ENCODE results near the gene HPCA. TPM values are rescaled to one million over a fixed set of nuclear protein-coding genes. Genes with fewer than 3 reads are reported as not detected.

Gene HPCA
- total and polyA plus RNA-seq, 2 of the 13 experiments (the other 11 are each of a cell fraction or from before 2014, with no cell fraction given) = not detected

DNA sequence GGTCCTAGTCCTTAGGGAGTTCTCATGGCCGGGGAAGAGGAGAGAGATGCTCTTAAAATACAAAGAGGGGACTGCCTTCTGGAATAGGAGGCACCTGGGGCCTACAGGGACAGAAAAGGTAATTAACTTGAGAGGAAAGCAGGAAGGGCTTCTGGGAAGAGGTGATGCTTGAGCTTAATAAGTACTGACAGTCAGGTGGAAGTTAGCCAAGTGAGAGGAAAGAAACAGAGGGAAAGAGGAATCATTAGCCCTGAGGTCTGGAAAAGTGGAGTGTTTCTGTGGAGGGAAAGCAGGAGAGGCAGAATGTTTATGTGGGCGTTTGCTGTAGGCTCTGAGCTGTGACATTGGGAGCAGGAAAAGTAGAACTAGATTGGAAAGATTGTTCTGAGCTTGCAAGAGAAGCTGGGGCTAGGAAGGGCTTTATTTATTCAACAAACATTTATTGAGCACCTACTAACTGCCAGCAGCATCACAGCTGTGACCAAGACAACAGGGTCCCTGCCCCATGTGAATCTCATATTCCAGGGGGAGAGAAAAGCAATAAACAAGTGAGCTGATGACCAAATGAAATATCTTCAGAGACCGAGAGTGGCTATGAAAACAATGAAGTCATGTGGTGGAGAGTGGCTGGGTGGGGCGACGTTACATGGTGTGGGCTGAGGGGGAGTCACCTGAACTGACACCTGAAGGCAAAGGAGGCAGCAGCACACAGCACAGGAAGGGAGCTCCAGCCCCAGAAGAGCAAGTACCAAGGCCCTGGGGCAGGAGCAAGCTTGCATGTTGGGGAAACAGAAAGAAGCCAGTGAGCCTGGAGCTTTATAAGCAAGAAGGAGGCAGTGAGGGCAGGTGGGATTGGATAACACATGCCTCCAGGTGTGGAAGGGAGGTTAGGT, 11.2 kb upstream of the HPCA start:
- no peak overlapping the region for H3K4me2 ChIP-seq (ENCODE audit: low read depth, low read length)
- ChIA-PET CTCF (ENCODE audit: low intra/inter-chr PET ratio, low total read pairs) (no interaction called here), POLR2A (no interaction called here)
- FAIRE-seq = no peak
- H3K9me3 ChIP-seq (ENCODE audit: low read length) = no peaks in the 10 kb centered on the region
- ATAC-seq = no peak
- no peak overlapping the region for H2AFZ ChIP-seq (ENCODE audit: low read length)
- H3K4me3 ChIP-seq (replicated peaks in 1 of 3; ENCODE audit: insufficient read depth in 1 of 3, low read depth in 2 of 3, low read length in 3 of 3) = no peak overlapping the region
- BruUV-seq (replicated peaks) = no TSS peak
- WGBS (ENCODE audit: low lambda C conversion rate) = 3% methylated on average over 5 of the region's 5 CpGs
- H3K27ac ChIP-seq (ENCODE audit: extremely low read length, insufficient read depth, low read length) = no peak overlapping the region
- no peak for DNase-seq (ENCODE audit: low spot score)
- in situ Hi-C loops (cut with HindIII; ENCODE audit: extremely low pct_ligation_motif_present, low pct_unique_long_range_greater_than_20kb) (loop anchor here (10.0 kb wide), 1 partner anchor 50 kb away; no protein-coding TSS in a partner anchor), intact Hi-C loops (cut with micrococcal nuclease; ENCODE audit: unreplicated experiment) (loop anchor here (5.0 to 10.0 kb wide), 3 partner anchors 58 to 353 kb away; partner anchors contain the start of genes S100PBP and YARS1)
- no peaks in the 10 kb centered on the region for H3K36me3 ChIP-seq (replicated peaks in 1 of 2; ENCODE audit: control insufficient read depth in 1 of 2, insufficient read depth in 2 of 2, low read length in 2 of 2)
- H3K4me1 ChIP-seq (ENCODE audit: insufficient read depth, low read length) = peaks cover 27% of the 10 kb centered on the region
- TF ChIP-seq TCF7L2 (IDR thresholded peaks at IDR 0.05; ENCODE audit: low read depth, low read length) (no peak), ERF (CRISPR knock-in tag; IDR thresholded peaks at IDR 0.05) (no peak), ZNF713 (CRISPR knock-in tag; IDR thresholded peaks at IDR 0.05) (no peak), SRY (CRISPR knock-in tag; IDR thresholded peaks at IDR 0.05) (no peak), HNF4A (CRISPR knock-in tag; IDR thresholded peaks at IDR 0.05) (no peak), HOXA7 (CRISPR knock-in tag; IDR thresholded peaks at IDR 0.05) (no peak), RELA (CRISPR knock-in tag; IDR thresholded peaks at IDR 0.05) (no peak), NFE2 (CRISPR knock-in tag; IDR thresholded peaks at IDR 0.05) (no peak), ZNF33A (CRISPR knock-in tag; IDR thresholded peaks at IDR 0.05; ENCODE audit: borderline replicate concordance) (no peak), PHF20 (CRISPR knock-in tag; IDR thresholded peaks at IDR 0.05) (no peak)
- TF ChIP-seq, protein P1, sequence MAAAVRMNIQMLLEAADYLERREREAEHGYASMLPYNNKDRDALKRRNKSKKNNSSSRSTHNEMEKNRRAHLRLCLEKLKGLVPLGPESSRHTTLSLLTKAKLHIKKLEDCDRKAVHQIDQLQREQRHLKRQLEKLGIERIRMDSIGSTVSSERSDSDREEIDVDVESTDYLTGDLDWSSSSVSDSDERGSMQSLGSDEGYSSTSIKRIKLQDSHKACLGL (CRISPR knock-in tag; IDR thresholded peaks at IDR 0.05) = no peak
- TF ChIP-seq, protein P2, sequence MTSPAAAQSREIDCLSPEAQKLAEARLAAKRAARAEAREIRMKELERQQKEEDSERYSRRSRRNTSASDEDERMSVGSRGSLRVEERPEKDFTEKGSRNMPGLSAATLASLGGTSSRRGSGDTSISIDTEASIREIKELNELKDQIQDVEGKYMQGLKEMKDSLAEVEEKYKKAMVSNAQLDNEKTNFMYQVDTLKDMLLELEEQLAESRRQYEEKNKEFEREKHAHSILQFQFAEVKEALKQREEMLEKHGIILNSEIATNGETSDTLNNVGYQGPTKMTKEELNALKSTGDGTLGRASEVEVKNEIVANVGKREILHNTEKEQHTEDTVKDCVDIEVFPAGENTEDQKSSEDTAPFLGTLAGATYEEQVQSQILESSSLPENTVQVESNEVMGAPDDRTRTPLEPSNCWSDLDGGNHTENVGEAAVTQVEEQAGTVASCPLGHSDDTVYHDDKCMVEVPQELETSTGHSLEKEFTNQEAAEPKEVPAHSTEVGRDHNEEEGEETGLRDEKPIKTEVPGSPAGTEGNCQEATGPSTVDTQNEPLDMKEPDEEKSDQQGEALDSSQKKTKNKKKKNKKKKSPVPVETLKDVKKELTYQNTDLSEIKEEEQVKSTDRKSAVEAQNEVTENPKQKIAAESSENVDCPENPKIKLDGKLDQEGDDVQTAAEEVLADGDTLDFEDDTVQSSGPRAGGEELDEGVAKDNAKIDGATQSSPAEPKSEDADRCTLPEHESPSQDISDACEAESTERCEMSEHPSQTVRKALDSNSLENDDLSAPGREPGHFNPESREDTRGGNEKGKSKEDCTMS (CRISPR knock-in tag; conservative IDR thresholded peaks at IDR 0.05) = no peak
- TF ChIP-seq, protein P3, sequence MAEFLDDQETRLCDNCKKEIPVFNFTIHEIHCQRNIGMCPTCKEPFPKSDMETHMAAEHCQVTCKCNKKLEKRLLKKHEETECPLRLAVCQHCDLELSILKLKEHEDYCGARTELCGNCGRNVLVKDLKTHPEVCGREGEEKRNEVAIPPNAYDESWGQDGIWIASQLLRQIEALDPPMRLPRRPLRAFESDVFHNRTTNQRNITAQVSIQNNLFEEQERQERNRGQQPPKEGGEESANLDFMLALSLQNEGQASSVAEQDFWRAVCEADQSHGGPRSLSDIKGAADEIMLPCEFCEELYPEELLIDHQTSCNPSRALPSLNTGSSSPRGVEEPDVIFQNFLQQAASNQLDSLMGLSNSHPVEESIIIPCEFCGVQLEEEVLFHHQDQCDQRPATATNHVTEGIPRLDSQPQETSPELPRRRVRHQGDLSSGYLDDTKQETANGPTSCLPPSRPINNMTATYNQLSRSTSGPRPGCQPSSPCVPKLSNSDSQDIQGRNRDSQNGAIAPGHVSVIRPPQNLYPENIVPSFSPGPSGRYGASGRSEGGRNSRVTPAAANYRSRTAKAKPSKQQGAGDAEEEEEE (CRISPR knock-in tag; IDR thresholded peaks at IDR 0.05; ENCODE audit: borderline replicate concordance) = no peak
- H4K20me1 ChIP-seq (ENCODE audit: insufficient read depth, low read length) = peaks cover 5% of the 10 kb centered on the region
- no peak overlapping the region for H3K9ac ChIP-seq (ENCODE audit: insufficient read depth, low read depth, low read length)
- H3K79me2 ChIP-seq (ENCODE audit: insufficient read depth, low read length) = no peaks in the 10 kb centered on the region
- H3K27me3 ChIP-seq (ENCODE audit: control insufficient read depth in 1 of 2, insufficient read depth in 2 of 2, low read length in 2 of 2) = peaks cover 0 to 28% of the 10 kb centered on the region in 2 experiments; a peak in 3 of 5 replicates
